Measurements from ENCODE around the gene SHANK1. TPM values are rescaled to one million over a fixed set of nuclear protein-coding genes. Genes with fewer than 3 reads are reported as not detected.

The SHANK1 gene
- total RNA-seq, 1 donor from 2014 or later = 14.0 TPM

GRCh38 chr19:50720181-50720920, 749 bp upstream of the SHANK1 start:
- Mint-ChIP-seq H3K27me3 (ENCODE audit: low read depth) (peaks cover 73% of the 10 kb centered on the region), H3K4me3 (peak overlapping the region; percentile 53), H3K4me1 (peaks cover 33% of the 10 kb centered on the region), H3K36me3 (no peaks in the 10 kb centered on the region), H3K9me3 (no peaks in the 10 kb centered on the region), H3K27ac (no peak overlapping the region)
- DNase-seq (ENCODE audit: low spot score in 2 of 2, unreplicated experiment in 2 of 2) = no peak
- TF ChIP-seq CTCF (IDR thresholded peaks at IDR 0.05; ENCODE audit: unreplicated experiment) = no peak

GRCh38 chr19:50719119-50719435, 525 bp downstream of the SHANK1 start:
- Mint-ChIP-seq H3K27ac (no peak overlapping the region), H3K36me3 (no peaks in the 10 kb centered on the region), H3K27me3 (ENCODE audit: low read depth) (peaks cover 82% of the 10 kb centered on the region), H3K4me3 (no peak overlapping the region), H3K4me1 (peaks cover 31% of the 10 kb centered on the region), H3K9me3 (no peaks in the 10 kb centered on the region)
- no peak for TF ChIP-seq CTCF (IDR thresholded peaks at IDR 0.05; ENCODE audit: unreplicated experiment)
- DNase-seq (ENCODE audit: low spot score in 2 of 2, unreplicated experiment in 2 of 2) = no peak

- no peak overlapping the region for H3K27ac Mint-ChIP-seq
- H3K36me3 Mint-ChIP-seq = no peaks in the 10 kb centered on the region
- peak overlapping the region; percentile 56 for H3K4me3 Mint-ChIP-seq
- no peak for TF ChIP-seq CTCF (IDR thresholded peaks at IDR 0.05; ENCODE audit: unreplicated experiment)
- H3K4me1 Mint-ChIP-seq = peaks cover 28% of the 10 kb centered on the region
- H3K27me3 Mint-ChIP-seq (ENCODE audit: low read depth) = peaks cover 81% of the 10 kb centered on the region
- DNase-seq (ENCODE audit: low spot score in 2 of 2, unreplicated experiment in 2 of 2) = no peak
- no peaks in the 10 kb centered on the region for H3K9me3 Mint-ChIP-seq
These were observed 1.1 kb downstream of the SHANK1 start for GRCh38 chr19:50718255-50719118.

GRCh38 chr19:50717891-50718254, 1.7 kb downstream of the SHANK1 start:
- H3K9me3 Mint-ChIP-seq = no peaks in the 10 kb centered on the region
- H3K27ac Mint-ChIP-seq = no peak overlapping the region
- no peak for TF ChIP-seq CTCF (IDR thresholded peaks at IDR 0.05; ENCODE audit: unreplicated experiment)
- DNase-seq (ENCODE audit: low spot score in 2 of 2, unreplicated experiment in 2 of 2) = no peak
- H3K4me3 Mint-ChIP-seq = peak overlapping the region; percentile 45
- peaks cover 24% of the 10 kb centered on the region for H3K4me1 Mint-ChIP-seq
- H3K36me3 Mint-ChIP-seq = no peaks in the 10 kb centered on the region
- peaks cover 81% of the 10 kb centered on the region for H3K27me3 Mint-ChIP-seq (ENCODE audit: low read depth)

GRCh38 chr19:50717026-50717723, 2.4 kb downstream of the SHANK1 start:
- H3K27ac Mint-ChIP-seq = no peak overlapping the region
- peaks cover 17% of the 10 kb centered on the region for H3K4me1 Mint-ChIP-seq
- H3K4me3 Mint-ChIP-seq = peak overlapping the region; percentile 46
- DNase-seq (ENCODE audit: low spot score in 2 of 2, unreplicated experiment in 2 of 2) = no peak
- peaks cover 80% of the 10 kb centered on the region for H3K27me3 Mint-ChIP-seq (ENCODE audit: low read depth)
- H3K9me3 Mint-ChIP-seq = no peaks in the 10 kb centered on the region
- no peaks in the 10 kb centered on the region for H3K36me3 Mint-ChIP-seq
- TF ChIP-seq CTCF (IDR thresholded peaks at IDR 0.05; ENCODE audit: unreplicated experiment) = no peak
